Dermis lymphatic vessel endothelial cell (primary cell): ENCODE results near the gene SYT17. TPM values are rescaled to one million over a fixed set of nuclear protein-coding genes. Genes with fewer than 3 reads are reported as not detected.

ENCODE experiments used
- total RNA-seq: library from RNA; depleted of rRNA; stranded (reverse); fragments of >200 nt; gene quantifications from 2 replicates; pipeline ENCODE4 v1.2.1, GENCODE V29; 2014

Gene SYT17, protein sequence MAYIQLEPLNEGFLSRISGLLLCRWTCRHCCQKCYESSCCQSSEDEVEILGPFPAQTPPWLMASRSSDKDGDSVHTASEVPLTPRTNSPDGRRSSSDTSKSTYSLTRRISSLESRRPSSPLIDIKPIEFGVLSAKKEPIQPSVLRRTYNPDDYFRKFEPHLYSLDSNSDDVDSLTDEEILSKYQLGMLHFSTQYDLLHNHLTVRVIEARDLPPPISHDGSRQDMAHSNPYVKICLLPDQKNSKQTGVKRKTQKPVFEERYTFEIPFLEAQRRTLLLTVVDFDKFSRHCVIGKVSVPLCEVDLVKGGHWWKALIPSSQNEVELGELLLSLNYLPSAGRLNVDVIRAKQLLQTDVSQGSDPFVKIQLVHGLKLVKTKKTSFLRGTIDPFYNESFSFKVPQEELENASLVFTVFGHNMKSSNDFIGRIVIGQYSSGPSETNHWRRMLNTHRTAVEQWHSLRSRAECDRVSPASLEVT
- total RNA-seq = 1.3 and 2.0 TPM in 2 replicates

DNA sequence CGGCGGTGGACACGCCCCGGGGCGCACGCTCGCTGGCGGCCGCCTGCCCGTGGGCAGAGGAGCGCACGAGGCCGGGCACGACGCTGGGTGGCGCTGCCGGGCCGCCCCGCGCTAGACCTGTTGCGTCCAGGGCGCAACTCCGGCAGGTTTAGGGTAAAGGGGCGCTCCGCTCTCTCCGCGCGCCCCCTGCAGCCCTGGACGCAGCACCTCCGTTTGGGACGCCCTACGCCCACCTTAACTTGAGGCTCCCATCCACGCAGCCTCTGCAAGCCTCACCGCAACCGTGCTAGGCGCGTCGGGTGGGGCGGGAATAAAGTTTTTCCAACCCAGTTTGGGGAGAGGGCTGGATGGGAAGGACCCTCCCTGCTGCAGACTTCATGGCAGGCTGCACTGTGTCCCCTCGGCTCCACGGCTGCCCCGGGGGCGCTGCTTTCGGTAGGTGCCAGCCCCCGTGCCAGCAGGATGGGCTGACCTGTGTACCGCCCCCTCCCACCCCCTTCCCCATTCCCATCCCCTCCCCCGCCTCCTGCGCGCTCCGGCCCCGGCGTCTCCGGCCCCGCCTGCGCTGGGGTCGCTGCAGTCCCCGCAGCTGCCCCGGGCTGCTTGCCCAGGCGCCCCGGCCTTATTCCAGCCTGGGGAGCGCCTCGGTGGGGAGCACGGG lies at the start of gene SYT17:
TSS of gene SYT17 (plus strand) at position 531 of the 661 bp plus-strand sequence. CDS start 407 bp downstream, outside the sequence.

DNA sequence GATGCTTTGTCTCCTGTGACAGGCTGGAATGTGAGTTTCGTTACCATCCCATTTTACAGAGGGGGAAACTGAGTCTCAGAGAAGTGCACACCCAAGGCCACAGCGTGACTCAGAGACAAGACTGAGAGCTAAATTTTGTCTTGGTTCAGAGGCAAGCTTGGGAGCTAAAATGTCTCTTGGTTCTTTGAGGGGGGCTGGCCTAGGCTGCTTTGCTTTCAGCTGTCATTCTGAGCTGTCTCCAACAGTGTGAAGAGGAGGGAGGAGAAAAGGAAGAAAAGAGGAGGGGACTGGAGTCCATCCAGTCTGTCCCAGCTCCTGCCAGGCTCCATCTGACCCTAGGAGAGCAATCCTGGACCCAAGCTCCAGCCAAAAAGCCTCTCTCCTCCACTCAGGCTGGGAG lies 117.4 kb downstream of the SYT17 start, which contains the start of gene CLEC19A:
TSS of gene CLEC19A (plus strand) at position 301 of the 400 bp plus-strand sequence. CDS start 121 bp downstream, outside the sequence.

Other genes with a start within 250 kb of the SYT17 start
- gene SMG1, start 241.8 kb upstream of the SYT17 start, total RNA-seq = 47.0 and 55.3 TPM in 2 replicates
- 3.4 and 3.7 TPM in 2 replicates for gene TMC7, start 184.3 kb upstream of the SYT17 start, total RNA-seq
- 27.2 and 29.6 TPM in 2 replicates for gene COQ7, start 100.6 kb upstream of the SYT17 start, total RNA-seq
- 28.7 and 32.4 TPM in 2 replicates for gene ITPRIPL2, start 54.3 kb upstream of the SYT17 start, total RNA-seq
- gene CLEC19A, start 117.5 kb downstream of the SYT17 start, total RNA-seq = under 0.01 TPM in 1 of 2 replicates, not detected in the other
- not detected in 2 replicates for gene TMC5, start 249.6 kb downstream of the SYT17 start, total RNA-seq